Measurements from ENCODE around the gene EEIG1. TPM values are rescaled to one million over a fixed set of nuclear protein-coding genes. Genes with fewer than 3 reads are reported as not detected.

Gene EEIG1
- polyA plus RNA-seq, 1 experiment: 26.6 TPM

- H3K27me3 ChIP-seq (ENCODE audit: control insufficient read depth, insufficient read depth, low read length): no peaks in the 10 kb centered on the region
- DNase-seq (ENCODE audit: low read depth): no peak
- no peak overlapping the region for H3K4me3 ChIP-seq (ENCODE audit: low read depth, low read length)
- TF ChIP-seq CTCF (IDR thresholded peaks at IDR 0.05; ENCODE audit: insufficient read depth, low read depth, low read length): no peak
- POLR2A ChIA-PET: no interaction called here
- no peaks in the 10 kb centered on the region for H3K36me3 ChIP-seq (ENCODE audit: control insufficient read depth, insufficient read depth, low read length)
- CTCF ChIA-PET: interaction anchor here (0.9 to 7.9 kb wide), 2 partner anchors 33 to 290 kb away, joined by 3 to 64 read pairs; no protein-coding TSS in a partner anchor
Observed at GRCh38 chr9:127974769-127975261, 6.0 kb downstream of the EEIG1 start.

- TF ChIP-seq CTCF (IDR thresholded peaks at IDR 0.05; ENCODE audit: insufficient read depth, low read depth, low read length): no peak
- POLR2A ChIA-PET: no interaction called here
- Histone ChIP-seq H3K4me3 (ENCODE audit: low read depth, low read length) (no peak overlapping the region), H3K36me3 (ENCODE audit: control insufficient read depth, insufficient read depth, low read length) (no peaks in the 10 kb centered on the region), H3K27me3 (ENCODE audit: control insufficient read depth, insufficient read depth, low read length) (no peaks in the 10 kb centered on the region)
- CTCF ChIA-PET: interaction anchor here (0.9 to 7.9 kb wide), 2 partner anchors 32 to 289 kb away, joined by 3 to 64 read pairs; no protein-coding TSS in a partner anchor
- DNase-seq (ENCODE audit: low read depth): no peak
Observed at GRCh38 chr9:127974001-127974768, 6.6 kb downstream of the EEIG1 start.

DNA sequence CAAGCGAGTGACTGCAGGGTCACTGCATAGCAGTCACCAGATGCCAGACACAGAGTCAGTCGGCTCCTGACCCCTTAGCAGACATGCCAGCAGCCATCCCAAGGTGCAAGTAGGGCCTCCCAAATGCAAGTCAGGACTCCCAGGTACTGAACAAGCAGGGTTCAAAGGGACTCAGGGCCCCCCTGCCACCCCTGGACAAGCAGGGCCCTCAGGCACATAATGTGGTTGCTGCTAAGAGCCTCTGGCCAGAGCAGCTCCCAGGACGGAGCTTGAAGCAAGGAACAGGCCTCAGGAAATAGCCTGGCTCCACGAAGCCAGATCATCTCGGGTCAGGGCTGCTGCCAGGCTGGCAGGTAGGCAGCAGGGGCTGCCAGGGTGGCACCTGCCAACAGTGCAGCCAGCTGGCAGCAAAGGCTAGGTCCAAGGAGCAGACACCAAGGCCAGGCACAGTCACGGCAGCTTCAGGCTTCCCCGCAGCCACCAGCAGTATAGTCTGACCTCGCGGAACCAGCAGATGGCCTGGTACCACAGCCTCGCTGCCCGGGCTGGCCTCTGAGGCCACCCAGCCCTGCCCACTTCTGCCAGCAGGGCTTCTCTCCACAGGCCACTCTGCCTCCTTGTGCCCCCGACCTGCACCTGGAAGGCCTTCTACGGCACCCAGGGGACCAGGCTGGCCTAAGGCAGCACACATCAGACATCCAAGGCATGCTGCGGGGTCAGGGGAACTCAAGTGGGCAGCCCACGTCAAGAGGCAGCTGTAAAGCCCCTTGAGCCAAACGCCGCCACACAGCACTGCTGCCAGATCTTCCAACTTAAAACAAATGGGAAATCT lies 7.4 kb downstream of the EEIG1 start:
- no peaks in the 10 kb centered on the region for H3K27me3 ChIP-seq (ENCODE audit: control insufficient read depth, insufficient read depth, low read length)
- CTCF ChIA-PET: interaction anchor here (0.9 to 1.6 kb wide), 4 partner anchors 29 to 289 kb away, joined by 3 to 5 read pairs (median 4); no protein-coding TSS in a partner anchor
- no peak for TF ChIP-seq CTCF (IDR thresholded peaks at IDR 0.05; ENCODE audit: insufficient read depth, low read depth, low read length)
- H3K4me3 ChIP-seq (ENCODE audit: low read depth, low read length): no peak overlapping the region
- POLR2A ChIA-PET: no interaction called here
- H3K36me3 ChIP-seq (ENCODE audit: control insufficient read depth, insufficient read depth, low read length): no peaks in the 10 kb centered on the region
- no peak for DNase-seq (ENCODE audit: low read depth)

DNA sequence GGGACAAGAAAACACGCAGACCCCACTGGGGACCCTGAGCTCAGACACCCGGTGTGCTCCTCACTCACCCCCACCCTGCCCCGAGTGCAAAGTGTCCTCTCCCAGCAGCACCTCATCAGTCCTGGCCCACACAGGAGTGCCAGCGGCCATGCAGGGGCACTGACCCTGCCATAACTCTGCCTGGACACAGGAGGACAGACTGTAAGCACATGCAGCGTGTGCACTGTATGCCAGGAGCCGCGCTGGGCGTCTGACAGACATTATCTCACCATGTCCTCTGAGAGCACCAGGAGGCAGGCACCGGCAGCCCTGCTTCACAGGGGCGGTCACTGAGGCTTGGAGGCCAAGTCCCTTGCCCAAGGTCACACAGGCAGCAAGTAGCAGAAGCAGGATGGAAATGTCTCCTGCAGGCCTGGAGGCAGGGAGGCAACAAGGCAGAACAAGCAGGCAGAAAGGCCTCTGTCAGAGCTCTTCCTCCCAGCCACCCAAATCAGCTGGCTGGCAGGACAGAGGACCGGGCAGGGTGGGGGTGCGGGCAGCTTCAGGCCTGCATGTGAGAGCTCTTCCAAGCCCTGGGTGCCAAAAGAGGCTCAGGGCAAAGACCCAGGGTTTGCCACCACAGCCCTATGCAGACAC lies 8.4 kb downstream of the EEIG1 start:
- H3K4me3 ChIP-seq (ENCODE audit: low read depth, low read length): no peak overlapping the region
- CTCF ChIA-PET: interaction anchor here (0.9 to 1.6 kb wide), 3 partner anchors 28 to 63 kb away, joined by 3 to 5 read pairs (median 4); no protein-coding TSS in a partner anchor
- no peaks in the 10 kb centered on the region for H3K27me3 ChIP-seq (ENCODE audit: control insufficient read depth, insufficient read depth, low read length)
- no peak for DNase-seq (ENCODE audit: low read depth)
- POLR2A ChIA-PET: no interaction called here
- no peak for TF ChIP-seq CTCF (IDR thresholded peaks at IDR 0.05; ENCODE audit: insufficient read depth, low read depth, low read length)
- H3K36me3 ChIP-seq (ENCODE audit: control insufficient read depth, insufficient read depth, low read length): no peaks in the 10 kb centered on the region

Measured in BJ (cell line).